ENCODE results near the gene SDCCAG8.

SDCCAG8 gene

GRCh38 chr1:243236604-243237252 is 19.1 kb upstream of the SDCCAG8 start:
- Histone ChIP-seq H3K9ac (ENCODE audit: low read length) (peak overlapping the region; percentile 42), H2AFZ (ENCODE audit: low read depth, low read length) (no peak overlapping the region), H3K36me3 (replicated peaks; ENCODE audit: low read depth, low read length) (peaks cover 46% of the 10 kb centered on the region), H4K20me1 (ENCODE audit: insufficient read depth, low read length) (peaks cover 19% of the 10 kb centered on the region; the same call in 1 of the 2 replicates), H3K4me1 (ENCODE audit: low read length) (peaks cover 43% of the 10 kb centered on the region), H3K27me3 (ENCODE audit: low read depth, low read length) (no peaks in the 10 kb centered on the region), H3K27ac (ENCODE audit: low read length) (peak overlapping the region; percentile 77), H3K4me2 (ENCODE audit: low read length) (peak overlapping the region; percentile 82), H3K79me2 (ENCODE audit: low read length) (peaks cover 94% of the 10 kb centered on the region), H3K4me3 (ENCODE audit: low read length) (peak overlapping the region; percentile 64), H3K9me3 (ENCODE audit: insufficient read depth, low read length) (peaks cover 10% of the 10 kb centered on the region; the same call in 1 of the 2 replicates)
- TF ChIP-seq EZH2phosphoT487 (IDR thresholded peaks at IDR 0.05; ENCODE audit: low read depth) (no peak), CTCF (IDR thresholded peaks at IDR 0.05; ENCODE audit: low read depth, low read length) (no peak)

GRCh38 chr1:243244432-243244841 is 11.4 kb upstream of the SDCCAG8 start:
- Histone ChIP-seq H3K9ac (ENCODE audit: low read length) (peak overlapping the region; percentile 64), H3K79me2 (ENCODE audit: low read length) (peaks cover 97% of the 10 kb centered on the region), H4K20me1 (ENCODE audit: insufficient read depth, low read length) (peaks cover 16% of the 10 kb centered on the region), H3K36me3 (replicated peaks; ENCODE audit: low read depth, low read length) (peaks cover 8% of the 10 kb centered on the region), H3K27me3 (ENCODE audit: low read depth, low read length) (no peaks in the 10 kb centered on the region), H3K4me3 (ENCODE audit: low read length) (peak overlapping the region; percentile 70), H3K27ac (ENCODE audit: low read length) (peak overlapping the region; percentile 82), H2AFZ (ENCODE audit: low read depth, low read length) (no peak overlapping the region), H3K4me1 (ENCODE audit: low read length) (peaks cover 58% of the 10 kb centered on the region), H3K9me3 (ENCODE audit: insufficient read depth, low read length) (no peaks in the 10 kb centered on the region), H3K4me2 (ENCODE audit: low read length) (peak overlapping the region; percentile 89)
- no peak for TF ChIP-seq EZH2phosphoT487 (IDR thresholded peaks at IDR 0.05; ENCODE audit: low read depth)
- TF ChIP-seq CTCF (IDR thresholded peaks at IDR 0.05; ENCODE audit: low read depth, low read length), result no peak

- H3K36me3 ChIP-seq (replicated peaks; ENCODE audit: low read depth, low read length), result peaks cover 4% of the 10 kb centered on the region
- H3K4me1 ChIP-seq (ENCODE audit: low read length), result peaks cover 57% of the 10 kb centered on the region
- H3K9me3 ChIP-seq (ENCODE audit: insufficient read depth, low read length), result no peaks in the 10 kb centered on the region
- peaks cover 33% of the 10 kb centered on the region for H4K20me1 ChIP-seq (ENCODE audit: insufficient read depth, low read length)
- no peaks in the 10 kb centered on the region for H3K27me3 ChIP-seq (ENCODE audit: low read depth, low read length)
- H3K9ac ChIP-seq (ENCODE audit: low read length), result peak overlapping the region; percentile 11; the same call in 1 of the 2 replicates
- no peak for TF ChIP-seq CTCF (IDR thresholded peaks at IDR 0.05; ENCODE audit: low read depth, low read length)
- no peak for TF ChIP-seq EZH2phosphoT487 (IDR thresholded peaks at IDR 0.05; ENCODE audit: low read depth)
- peak overlapping the region; percentile 49 for H3K4me2 ChIP-seq (ENCODE audit: low read length)
- peak overlapping the region; percentile 71 for H3K27ac ChIP-seq (ENCODE audit: low read length)
- H2AFZ ChIP-seq (ENCODE audit: low read depth, low read length), result no peak overlapping the region
- peaks cover 97% of the 10 kb centered on the region for H3K79me2 ChIP-seq (ENCODE audit: low read length)
- H3K4me3 ChIP-seq (ENCODE audit: low read length), result peak overlapping the region; percentile 11; the same call in 1 of the 2 replicates
Measured at GRCh38 chr1:243246916-243247315, 8.9 kb upstream of the SDCCAG8 start.

GRCh38 chr1:243247901-243248300 is 7.9 kb upstream of the SDCCAG8 start:
- Histone ChIP-seq H2AFZ (ENCODE audit: low read depth, low read length) (no peak overlapping the region), H3K9me3 (ENCODE audit: insufficient read depth, low read length) (no peaks in the 10 kb centered on the region), H3K27ac (ENCODE audit: low read length) (peak overlapping the region; percentile 71), H3K36me3 (replicated peaks; ENCODE audit: low read depth, low read length) (peaks cover 4% of the 10 kb centered on the region), H3K79me2 (ENCODE audit: low read length) (peaks cover 97% of the 10 kb centered on the region), H3K4me1 (ENCODE audit: low read length) (peaks cover 65% of the 10 kb centered on the region), H4K20me1 (ENCODE audit: insufficient read depth, low read length) (peaks cover 39% of the 10 kb centered on the region), H3K4me3 (ENCODE audit: low read length) (peak overlapping the region; percentile 12; the same call in 1 of the 2 replicates), H3K9ac (ENCODE audit: low read length) (peak overlapping the region; percentile 5; the same call in 1 of the 2 replicates), H3K27me3 (ENCODE audit: low read depth, low read length) (no peaks in the 10 kb centered on the region), H3K4me2 (ENCODE audit: low read length) (peak overlapping the region; percentile 49)
- no peak for TF ChIP-seq EZH2phosphoT487 (IDR thresholded peaks at IDR 0.05; ENCODE audit: low read depth)
- TF ChIP-seq CTCF (IDR thresholded peaks at IDR 0.05; ENCODE audit: low read depth, low read length), result no peak
